ENCODE results near the gene TMEM131L. TPM values are rescaled to one million over a fixed set of nuclear protein-coding genes. Genes with fewer than 3 reads are reported as not detected.

TMEM131L gene
- total and polyA plus RNA-seq, 2 donors (not counting 3 experiments of a cell fraction or from before 2014, with no cell fraction given): 7.7 to 21.2 TPM

DNA sequence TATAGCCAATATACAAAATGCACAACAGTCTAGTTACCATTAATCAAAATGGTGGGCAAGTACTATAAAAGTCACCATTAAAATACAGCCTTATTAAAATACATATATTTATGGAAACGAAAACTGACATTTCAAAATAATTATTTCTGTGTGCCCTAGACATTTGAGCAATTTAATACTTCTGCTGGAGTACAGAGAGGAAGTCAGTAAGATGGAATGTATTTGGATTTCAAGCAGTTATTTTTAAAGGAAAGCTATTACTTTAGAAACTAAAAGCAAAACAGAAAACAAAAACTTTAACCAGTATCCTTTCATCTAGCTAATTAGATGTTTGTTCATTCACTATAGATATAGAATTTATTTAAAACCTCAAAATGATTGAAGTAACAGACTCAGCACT is 180.1 kb downstream of the TMEM131L start:
- CTCF ChIA-PET: no interaction called here
- POLR2A ChIA-PET: no interaction called here

DNA sequence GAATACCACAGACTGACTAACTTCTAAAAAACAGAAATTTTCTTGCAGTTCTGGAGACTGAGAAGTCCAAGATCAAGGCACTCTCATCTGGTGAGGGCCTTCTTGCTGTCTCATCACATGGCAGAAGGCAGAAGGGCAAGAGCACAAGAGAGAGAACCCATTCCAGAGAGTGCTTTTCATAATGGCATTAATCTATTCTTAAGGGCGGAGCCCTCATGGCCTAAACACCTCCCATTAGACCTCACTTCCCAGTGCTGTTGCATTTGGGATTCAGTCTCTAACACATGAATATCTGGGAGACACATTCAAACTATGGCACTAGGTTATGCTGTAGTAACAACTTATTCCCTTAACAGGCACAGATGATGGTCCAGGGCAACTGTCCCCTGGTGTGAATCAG is 180.8 kb downstream of the TMEM131L start:
- BruUV-seq (replicated peaks): no TSS peak
- dilution Hi-C loops (cut with MboI; ENCODE audit: extremely low pct_ligation_motif_present, low sequenced_read_pairs): no loop called here
- ChIA-PET POLR2A (no interaction called here), CTCF (interaction anchor here (0.8 to 4.0 kb wide), 5 partner anchors 10 to 519 kb away, joined by 3 to 21 read pairs (median 4); partner anchors contain the start of gene TLR2)
- H4K20me1 ChIP-seq (replicated peaks; ENCODE audit: control insufficient read depth, extremely low read depth, insufficient read depth, low read length): no peaks in the 10 kb centered on the region
- H3K79me2 ChIP-seq (ENCODE audit: control insufficient read depth, insufficient read depth, low read length): no peaks in the 10 kb centered on the region
- H2AFZ ChIP-seq (ENCODE audit: low read depth, low read length): no peak overlapping the region
- intact Hi-C loops (cut with micrococcal nuclease): no loop called here
- H3K4me2 ChIP-seq (ENCODE audit: insufficient read depth, low read length): no peak overlapping the region
- no peaks in the 10 kb centered on the region for H3K36me3 ChIP-seq (ENCODE audit: control insufficient read depth in 2 of 2, extremely low read depth in 1 of 2, insufficient read depth in 2 of 2, low read length in 2 of 2)
- DNase-seq (ENCODE audit: low read depth, low spot score) (no peak), FAIRE-seq (no peak)
- TF ChIP-seq, protein P1, sequence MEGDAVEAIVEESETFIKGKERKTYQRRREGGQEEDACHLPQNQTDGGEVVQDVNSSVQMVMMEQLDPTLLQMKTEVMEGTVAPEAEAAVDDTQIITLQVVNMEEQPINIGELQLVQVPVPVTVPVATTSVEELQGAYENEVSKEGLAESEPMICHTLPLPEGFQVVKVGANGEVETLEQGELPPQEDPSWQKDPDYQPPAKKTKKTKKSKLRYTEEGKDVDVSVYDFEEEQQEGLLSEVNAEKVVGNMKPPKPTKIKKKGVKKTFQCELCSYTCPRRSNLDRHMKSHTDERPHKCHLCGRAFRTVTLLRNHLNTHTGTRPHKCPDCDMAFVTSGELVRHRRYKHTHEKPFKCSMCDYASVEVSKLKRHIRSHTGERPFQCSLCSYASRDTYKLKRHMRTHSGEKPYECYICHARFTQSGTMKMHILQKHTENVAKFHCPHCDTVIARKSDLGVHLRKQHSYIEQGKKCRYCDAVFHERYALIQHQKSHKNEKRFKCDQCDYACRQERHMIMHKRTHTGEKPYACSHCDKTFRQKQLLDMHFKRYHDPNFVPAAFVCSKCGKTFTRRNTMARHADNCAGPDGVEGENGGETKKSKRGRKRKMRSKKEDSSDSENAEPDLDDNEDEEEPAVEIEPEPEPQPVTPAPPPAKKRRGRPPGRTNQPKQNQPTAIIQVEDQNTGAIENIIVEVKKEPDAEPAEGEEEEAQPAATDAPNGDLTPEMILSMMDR (IDR thresholded peaks at IDR 0.05; ENCODE audit: extremely low read depth in 1 of 2, insufficient read depth in 1 of 2, low read depth in 1 of 2, low read length in 2 of 2): no peak
- TF ChIP-seq POLR2A (IDR thresholded peaks at IDR 0.05; ENCODE audit: low read depth, low read length) (no peak), JUN (IDR thresholded peaks at IDR 0.05; ENCODE audit: borderline replicate concordance, insufficient read depth, insufficient read length, low read depth) (no peak), POLR2AphosphoS5 (IDR thresholded peaks at IDR 0.05; ENCODE audit: insufficient read depth, low read depth, low read length) (no peak), EZH2 (IDR thresholded peaks at IDR 0.05; ENCODE audit: borderline replicate concordance, low read depth, low read length, severe bottlenecking) (no peak), GATA2 (IDR thresholded peaks at IDR 0.05; ENCODE audit: insufficient read depth, insufficient read length, low read depth, low read length) (no peak), MYC (IDR thresholded peaks at IDR 0.05; ENCODE audit: low read depth, low read length) (no peak), FOS (IDR thresholded peaks at IDR 0.05; ENCODE audit: borderline replicate concordance, insufficient read depth, low read length) (no peak)
- TF ChIP-seq, protein P2, sequence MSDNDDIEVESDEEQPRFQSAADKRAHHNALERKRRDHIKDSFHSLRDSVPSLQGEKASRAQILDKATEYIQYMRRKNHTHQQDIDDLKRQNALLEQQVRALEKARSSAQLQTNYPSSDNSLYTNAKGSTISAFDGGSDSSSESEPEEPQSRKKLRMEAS (IDR thresholded peaks at IDR 0.05; ENCODE audit: insufficient read depth, insufficient read length): no peak
- H3K4me1 ChIP-seq (ENCODE audit: control insufficient read depth, extremely low read depth, insufficient read depth, low read length): peaks cover 9% of the 10 kb centered on the region
- H3K9me3 ChIP-seq (replicated peaks; ENCODE audit: control insufficient read depth, insufficient read depth, low read length): no peaks in the 10 kb centered on the region
- H3K4me3 ChIP-seq (replicated peaks in 1 of 3; ENCODE audit: insufficient read depth in 1 of 3, low read depth in 1 of 3, low read length in 3 of 3): no peak overlapping the region
- no peak overlapping the region for H3K9ac ChIP-seq (replicated peaks; ENCODE audit: extremely low read depth, insufficient read depth, low read length)
- H3K9me1 ChIP-seq (replicated peaks; ENCODE audit: control insufficient read depth, extremely low read depth, insufficient read depth, low read length): no peaks in the 10 kb centered on the region
- no peak overlapping the region for H3K27ac ChIP-seq (ENCODE audit: insufficient read depth, low read depth, low read length)
- no peaks in the 10 kb centered on the region for H3K27me3 ChIP-seq (ENCODE audit: control insufficient read depth in 2 of 2, insufficient read depth in 2 of 2, low read length in 2 of 2)

More for the DNA sequence above, 180.1 kb downstream of the TMEM131L start:
- DNase-seq (ENCODE audit: low read depth, low spot score) (no peak), FAIRE-seq (no peak)
- Histone ChIP-seq H3K9me1 (replicated peaks; ENCODE audit: control insufficient read depth, extremely low read depth, insufficient read depth, low read length) (no peaks in the 10 kb centered on the region), H3K4me2 (ENCODE audit: insufficient read depth, low read length) (no peak overlapping the region), H3K4me3 (replicated peaks in 1 of 3; ENCODE audit: insufficient read depth in 1 of 3, low read depth in 1 of 3, low read length in 3 of 3) (no peak overlapping the region), H4K20me1 (replicated peaks; ENCODE audit: control insufficient read depth, extremely low read depth, insufficient read depth, low read length) (no peaks in the 10 kb centered on the region), H3K27me3 (ENCODE audit: control insufficient read depth in 2 of 2, insufficient read depth in 2 of 2, low read length in 2 of 2) (no peaks in the 10 kb centered on the region), H3K27ac (ENCODE audit: insufficient read depth, low read depth, low read length) (no peak overlapping the region), H3K79me2 (ENCODE audit: control insufficient read depth, insufficient read depth, low read length) (no peaks in the 10 kb centered on the region), H3K9me3 (replicated peaks; ENCODE audit: control insufficient read depth, insufficient read depth, low read length) (no peaks in the 10 kb centered on the region), H3K4me1 (ENCODE audit: control insufficient read depth, extremely low read depth, insufficient read depth, low read length) (peaks cover 5% of the 10 kb centered on the region), H3K36me3 (ENCODE audit: control insufficient read depth in 2 of 2, extremely low read depth in 1 of 2, insufficient read depth in 2 of 2, low read length in 2 of 2) (no peaks in the 10 kb centered on the region), H3K9ac (replicated peaks; ENCODE audit: extremely low read depth, insufficient read depth, low read length) (no peak overlapping the region), H2AFZ (ENCODE audit: low read depth, low read length) (no peak overlapping the region)
- intact Hi-C loops (cut with micrococcal nuclease): no loop called here
- dilution Hi-C loops (cut with MboI; ENCODE audit: extremely low pct_ligation_motif_present, low sequenced_read_pairs): no loop called here
- no TSS peak for BruUV-seq (replicated peaks)
- TF ChIP-seq POLR2AphosphoS5 (IDR thresholded peaks at IDR 0.05; ENCODE audit: insufficient read depth, low read depth, low read length): no peak

Measured in endothelial cell of umbilical vein (primary cell).